GM20000 (cell line): ENCODE data around the gene GRIN3A.

Source experiments
- DNase-seq: peaks from one replicate; pipeline ENCODE4 v3.0.0; 2012; ENCODE audit warnings: low spot score
- TF ChIP-seq, protein P1 (sequence below): IDR thresholded peaks from 2 replicates; pipeline ENCODE4 v1.5.1; 2012; ENCODE audit warnings: mild to moderate bottlenecking, control low read depth; ENCODE audit errors: extremely low read depth, missing control alignments

GRIN3A gene

DNA sequence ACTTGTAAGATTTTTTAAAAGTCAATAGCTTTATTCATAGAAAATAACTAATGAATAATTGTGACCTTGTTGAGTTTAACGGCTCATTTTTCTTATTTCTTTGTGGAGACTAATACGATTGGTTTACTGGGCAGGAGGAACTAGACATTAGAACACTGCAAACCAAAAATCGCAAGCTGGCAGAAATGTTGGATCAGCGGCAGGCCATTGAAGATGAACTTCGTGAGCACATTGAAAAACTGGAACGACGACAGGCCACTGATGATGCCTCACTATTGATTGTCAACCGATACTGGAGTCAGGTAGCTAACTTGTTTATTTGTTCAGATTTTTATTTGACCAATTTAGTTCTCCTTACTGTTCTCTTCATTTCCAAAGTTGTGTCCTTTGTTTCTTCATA lies 198.4 kb downstream of the GRIN3A start:
- no peak for DNase-seq
- TF ChIP-seq, protein P1, sequence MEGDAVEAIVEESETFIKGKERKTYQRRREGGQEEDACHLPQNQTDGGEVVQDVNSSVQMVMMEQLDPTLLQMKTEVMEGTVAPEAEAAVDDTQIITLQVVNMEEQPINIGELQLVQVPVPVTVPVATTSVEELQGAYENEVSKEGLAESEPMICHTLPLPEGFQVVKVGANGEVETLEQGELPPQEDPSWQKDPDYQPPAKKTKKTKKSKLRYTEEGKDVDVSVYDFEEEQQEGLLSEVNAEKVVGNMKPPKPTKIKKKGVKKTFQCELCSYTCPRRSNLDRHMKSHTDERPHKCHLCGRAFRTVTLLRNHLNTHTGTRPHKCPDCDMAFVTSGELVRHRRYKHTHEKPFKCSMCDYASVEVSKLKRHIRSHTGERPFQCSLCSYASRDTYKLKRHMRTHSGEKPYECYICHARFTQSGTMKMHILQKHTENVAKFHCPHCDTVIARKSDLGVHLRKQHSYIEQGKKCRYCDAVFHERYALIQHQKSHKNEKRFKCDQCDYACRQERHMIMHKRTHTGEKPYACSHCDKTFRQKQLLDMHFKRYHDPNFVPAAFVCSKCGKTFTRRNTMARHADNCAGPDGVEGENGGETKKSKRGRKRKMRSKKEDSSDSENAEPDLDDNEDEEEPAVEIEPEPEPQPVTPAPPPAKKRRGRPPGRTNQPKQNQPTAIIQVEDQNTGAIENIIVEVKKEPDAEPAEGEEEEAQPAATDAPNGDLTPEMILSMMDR, result no peak

DNA sequence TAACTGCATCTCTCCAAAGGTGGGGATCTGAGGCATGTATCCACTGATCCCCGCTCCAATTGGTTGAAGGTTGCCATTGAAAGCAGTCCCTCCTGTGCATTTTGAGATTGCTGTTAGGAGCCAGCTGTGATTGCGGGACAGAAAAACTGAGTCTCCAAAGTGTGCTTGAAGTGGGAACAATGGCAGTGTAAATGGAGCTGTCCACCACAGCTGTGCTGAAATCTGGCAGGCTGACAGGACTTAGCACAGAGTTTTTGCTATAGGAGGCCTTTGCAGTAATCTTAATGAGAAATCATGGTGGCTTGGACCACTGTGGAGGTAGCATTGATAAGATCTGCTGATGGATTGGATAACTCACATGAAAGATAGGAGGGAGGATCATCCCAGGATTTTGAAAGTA lies 201.5 kb downstream of the GRIN3A start:
- no peak for DNase-seq
- TF ChIP-seq, protein P1, result no peak

DNA sequence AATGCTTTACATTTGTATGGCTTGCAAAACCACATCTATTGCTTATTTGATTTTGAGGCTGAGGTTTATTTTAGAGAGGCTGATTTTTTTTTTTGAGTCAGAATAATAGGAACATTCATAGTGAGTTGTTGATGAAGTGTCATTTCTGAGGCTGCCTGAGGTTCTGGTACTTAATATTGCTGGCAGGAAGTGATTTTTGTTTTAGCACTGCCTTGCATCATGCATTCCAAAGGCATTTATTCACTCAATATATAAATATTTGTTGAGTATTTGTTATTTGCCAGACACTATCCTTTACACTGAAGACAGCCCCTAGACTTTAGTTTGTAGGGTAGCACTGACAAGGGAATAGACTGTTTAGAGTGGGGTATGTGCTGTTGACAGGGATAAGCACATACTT lies 202.1 kb downstream of the GRIN3A start:
- TF ChIP-seq, protein P1, result no peak
- no peak for DNase-seq

DNA sequence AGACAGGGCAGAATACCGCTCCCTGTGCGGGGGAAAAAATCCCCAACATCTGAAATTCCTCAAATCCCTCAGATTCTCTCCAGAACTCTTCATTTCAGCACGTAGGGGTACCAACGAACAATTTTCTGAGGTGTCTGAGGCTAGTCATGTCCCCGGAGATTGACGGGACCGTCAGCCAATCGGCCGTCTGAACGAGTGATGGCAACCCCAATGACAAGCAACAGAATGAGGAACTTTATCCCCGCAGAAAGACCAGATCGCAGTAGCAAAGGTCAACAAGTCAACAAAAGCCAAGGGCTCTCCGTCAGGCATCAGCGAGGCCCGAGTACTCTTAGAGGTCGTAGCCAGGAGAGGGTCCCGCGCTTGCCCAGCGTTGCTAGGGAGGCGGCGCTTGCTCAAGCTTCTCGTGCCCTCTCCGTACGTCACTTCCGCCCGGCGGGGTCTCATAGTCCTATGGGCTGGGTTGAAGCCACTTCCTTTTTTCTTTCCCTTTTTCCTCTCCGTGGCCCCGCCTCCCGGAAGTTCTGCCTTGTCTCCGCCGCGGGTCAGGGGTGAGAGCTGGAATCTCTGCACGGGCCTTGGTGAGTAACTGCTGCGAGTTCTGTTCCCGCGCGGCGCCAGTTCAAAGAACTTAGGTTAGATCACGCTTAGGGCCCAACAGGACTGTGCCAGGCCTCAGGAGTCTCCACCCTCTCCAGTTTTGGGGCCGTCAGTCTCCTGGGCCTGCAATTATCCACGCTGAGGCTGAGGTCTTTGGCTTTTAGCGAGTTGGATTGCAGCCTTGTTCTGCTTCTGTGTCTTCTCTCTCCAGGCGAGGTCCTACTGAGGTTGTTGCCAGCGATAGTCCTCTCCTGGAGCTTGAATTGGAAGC lies 204.9 kb downstream of the GRIN3A start, which contains the start of gene RNF20:
TSS of gene RNF20 (plus strand) at position 520 of the 871 bp plus-strand sequence. CDS start 1,571 bp downstream, outside the sequence.
- peak; percentile 90 for DNase-seq
- TF ChIP-seq, protein P1, result no peak

DNA sequence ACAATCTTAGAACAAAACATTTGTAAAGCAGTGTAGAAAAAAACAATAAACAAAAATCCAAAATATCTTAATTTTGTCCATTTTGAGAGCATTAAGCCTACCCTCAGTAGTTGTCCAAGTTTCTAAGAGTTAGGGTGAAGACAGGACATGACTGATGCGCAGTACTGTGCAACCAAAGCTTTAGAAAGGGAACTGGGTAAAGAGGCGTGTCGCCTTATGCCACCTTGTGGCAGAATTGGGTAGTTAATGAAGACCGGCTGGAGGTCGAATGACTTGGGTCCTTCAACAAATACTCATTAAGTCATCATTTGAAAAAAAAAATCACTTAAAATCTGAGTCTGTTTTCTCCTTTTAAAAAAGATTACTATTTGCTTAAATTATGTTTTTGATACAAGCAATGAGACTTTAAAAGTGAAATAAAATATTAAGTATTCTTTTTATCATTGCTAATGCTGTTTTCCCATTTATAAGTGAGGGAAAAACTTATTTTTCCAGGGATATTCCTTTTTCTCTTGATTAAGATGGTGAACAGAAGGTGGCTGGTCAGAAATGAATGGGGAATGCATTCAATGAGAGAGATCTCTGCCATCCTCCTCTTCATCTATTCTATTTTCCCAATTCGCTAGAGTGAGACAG lies 208.3 kb downstream of the GRIN3A start:
- TF ChIP-seq, protein P1, result peak; percentile 68
- peak; percentile 63 for DNase-seq

DNA sequence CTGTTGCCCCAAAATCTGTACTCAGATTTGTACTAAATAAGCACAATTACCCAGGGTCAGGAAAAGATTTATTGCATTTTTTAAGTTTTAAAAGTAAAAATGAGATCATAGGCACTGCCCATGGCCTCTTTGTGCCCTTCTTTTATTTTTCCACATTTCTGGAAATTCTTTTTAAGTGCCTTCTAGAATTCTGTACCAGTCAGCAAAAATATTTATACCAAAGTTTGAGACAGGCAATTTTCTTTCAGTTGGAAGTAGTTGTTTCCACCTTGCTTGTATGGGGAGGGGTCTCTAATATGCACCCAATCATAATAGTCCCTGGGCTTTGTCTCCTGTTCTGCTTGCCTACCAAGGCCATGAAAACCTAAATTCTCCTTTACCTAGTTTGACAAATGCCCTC lies 210.4 kb downstream of the GRIN3A start:
- TF ChIP-seq, protein P1, result no peak
- DNase-seq, result no peak

DNA sequence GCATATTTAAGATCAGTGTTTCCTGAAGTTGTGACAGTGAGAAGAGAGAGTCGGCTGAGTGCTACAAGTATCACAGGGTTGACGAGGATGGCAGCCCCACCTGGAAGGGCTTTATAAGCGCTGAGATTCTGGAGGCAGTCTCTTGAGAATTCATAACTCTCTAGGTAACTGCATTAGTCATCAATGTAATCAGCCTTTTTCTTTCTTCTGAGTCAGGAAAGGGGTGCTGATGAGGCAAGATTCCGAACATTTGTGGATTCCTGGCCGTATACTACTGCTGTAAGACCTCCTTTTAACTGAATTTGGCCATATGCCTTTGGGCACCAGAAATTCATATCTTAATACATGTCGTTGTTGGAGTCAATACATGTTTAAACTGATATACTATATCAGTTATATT lies 211.4 kb downstream of the GRIN3A start:
- TF ChIP-seq, protein P1, result no peak
- DNase-seq, result no peak
